ENCODE measurements around the gene STIMATE.

Gene STIMATE

GRCh38 chr3:52838561-52839267, 58.6 kb downstream of the STIMATE start:
- DNase-seq (ENCODE audit: low spot score) = no peak
- in situ Hi-C loops (cut with MboI; ENCODE audit: low sequenced_read_pairs, unreplicated experiment) = no loop called here
- TF ChIP-seq, protein P1, sequence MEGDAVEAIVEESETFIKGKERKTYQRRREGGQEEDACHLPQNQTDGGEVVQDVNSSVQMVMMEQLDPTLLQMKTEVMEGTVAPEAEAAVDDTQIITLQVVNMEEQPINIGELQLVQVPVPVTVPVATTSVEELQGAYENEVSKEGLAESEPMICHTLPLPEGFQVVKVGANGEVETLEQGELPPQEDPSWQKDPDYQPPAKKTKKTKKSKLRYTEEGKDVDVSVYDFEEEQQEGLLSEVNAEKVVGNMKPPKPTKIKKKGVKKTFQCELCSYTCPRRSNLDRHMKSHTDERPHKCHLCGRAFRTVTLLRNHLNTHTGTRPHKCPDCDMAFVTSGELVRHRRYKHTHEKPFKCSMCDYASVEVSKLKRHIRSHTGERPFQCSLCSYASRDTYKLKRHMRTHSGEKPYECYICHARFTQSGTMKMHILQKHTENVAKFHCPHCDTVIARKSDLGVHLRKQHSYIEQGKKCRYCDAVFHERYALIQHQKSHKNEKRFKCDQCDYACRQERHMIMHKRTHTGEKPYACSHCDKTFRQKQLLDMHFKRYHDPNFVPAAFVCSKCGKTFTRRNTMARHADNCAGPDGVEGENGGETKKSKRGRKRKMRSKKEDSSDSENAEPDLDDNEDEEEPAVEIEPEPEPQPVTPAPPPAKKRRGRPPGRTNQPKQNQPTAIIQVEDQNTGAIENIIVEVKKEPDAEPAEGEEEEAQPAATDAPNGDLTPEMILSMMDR (IDR thresholded peaks at IDR 0.05; ENCODE audit: borderline replicate concordance, control extremely low read depth, extremely low read depth, insufficient read depth, missing control alignments) = no peak

DNA sequence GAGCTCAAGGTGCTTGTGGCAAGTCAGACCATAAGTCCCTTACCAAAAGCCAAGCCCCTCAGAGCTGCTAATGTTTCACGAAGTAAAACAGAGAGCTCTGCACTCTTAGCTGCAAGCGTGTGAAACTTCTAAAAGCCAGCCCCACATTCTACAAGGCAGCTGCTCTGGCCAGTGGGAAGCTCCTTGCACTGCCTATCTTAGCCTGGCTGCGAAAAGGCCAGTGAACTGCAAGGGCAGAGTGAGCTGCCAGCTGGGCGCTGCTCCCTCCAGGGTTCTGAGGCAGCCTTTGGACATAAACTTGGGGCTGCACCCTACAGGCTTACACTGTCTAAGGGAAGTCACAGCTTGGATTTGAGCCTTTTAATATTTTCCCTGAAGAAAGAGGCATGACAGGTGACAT, 60.4 kb downstream of the STIMATE start:
- no peak for DNase-seq (ENCODE audit: low spot score)
- in situ Hi-C loops (cut with MboI; ENCODE audit: low sequenced_read_pairs, unreplicated experiment) = no loop called here
- TF ChIP-seq, protein P1 (IDR thresholded peaks at IDR 0.05; ENCODE audit: borderline replicate concordance, control extremely low read depth, extremely low read depth, insufficient read depth, missing control alignments) = no peak

GRCh38 chr3:52836471-52836845, 60.9 kb downstream of the STIMATE start:
- TF ChIP-seq, protein P1 (IDR thresholded peaks at IDR 0.05; ENCODE audit: borderline replicate concordance, control extremely low read depth, extremely low read depth, insufficient read depth, missing control alignments) = no peak
- in situ Hi-C loops (cut with MboI; ENCODE audit: low sequenced_read_pairs, unreplicated experiment) = no loop called here
- no peak for DNase-seq (ENCODE audit: low spot score)

- TF ChIP-seq, protein P1 (IDR thresholded peaks at IDR 0.05; ENCODE audit: borderline replicate concordance, control extremely low read depth, extremely low read depth, insufficient read depth, missing control alignments) = no peak
- in situ Hi-C loops (cut with MboI; ENCODE audit: low sequenced_read_pairs, unreplicated experiment) = no loop called here
These were observed 61.4 kb downstream of the STIMATE start for GRCh38 chr3:52835766-52836470.

GRCh38 chr3:52834871-52835501, 62.4 kb downstream of the STIMATE start, which contains the start of gene MUSTN1:
Gene MUSTN1, minus strand, starts transcription at chr3:52835019. Its CDS starts 71 bp downstream, at chr3:52834948.
- DNase-seq (ENCODE audit: low spot score) = no peak
- TF ChIP-seq, protein P1 (IDR thresholded peaks at IDR 0.05; ENCODE audit: borderline replicate concordance, control extremely low read depth, extremely low read depth, insufficient read depth, missing control alignments) = no peak
- in situ Hi-C loops (cut with MboI; ENCODE audit: low sequenced_read_pairs, unreplicated experiment) = no loop called here

More at GRCh38 chr3:52835766-52836470, 61.4 kb downstream of the STIMATE start:
- no peak for DNase-seq (ENCODE audit: low spot score)

GRCh38 chr3:52833202-52833601, 64.1 kb downstream of the STIMATE start:
- DNase-seq (ENCODE audit: low spot score) = no peak
- in situ Hi-C loops (cut with MboI; ENCODE audit: low sequenced_read_pairs, unreplicated experiment) = no loop called here
- TF ChIP-seq, protein P1 (IDR thresholded peaks at IDR 0.05; ENCODE audit: borderline replicate concordance, control extremely low read depth, extremely low read depth, insufficient read depth, missing control alignments) = no peak
